Activated CD8-positive, alpha-beta memory T cell treated with anti-CD3 and anti-CD28 coated beads, Interleukin-2, amount 50 U/mL, for 24 hours (primary cell): Measurements from ENCODE around the gene SPESP1.
"Not testable (repeated sequence)": the region's sequence is repeated elsewhere in the genome, so short reads cannot be mapped to it uniquely, and the experiment has no call there.

Experiments
- DNase-seq: peaks from one replicate; pipeline ENCODE4 v3.0.0-alpha.2; 2020; ENCODE audit errors: extremely low read depth

SPESP1 gene

DNA sequence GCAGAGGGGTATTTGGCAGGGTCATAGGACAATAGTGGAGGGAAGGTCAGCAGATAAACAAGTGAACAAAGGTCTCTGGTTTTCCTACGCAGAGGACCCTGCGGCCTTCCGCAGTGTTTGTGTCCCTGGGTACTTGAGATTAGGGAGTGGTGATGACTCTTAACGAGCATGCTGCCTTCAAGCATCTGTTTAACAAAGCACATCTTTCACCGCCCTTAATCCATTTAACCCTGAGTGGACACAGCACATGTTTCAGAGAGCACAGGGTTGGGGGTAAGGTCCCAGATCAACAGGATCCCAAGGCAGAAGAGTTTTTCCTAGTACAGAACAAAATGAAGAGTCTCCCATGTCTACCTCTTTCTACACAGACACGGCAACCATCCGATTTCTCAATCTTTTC lies 33.4 kb downstream of the SPESP1 start:
- not testable (repeated sequence) for DNase-seq

DNA sequence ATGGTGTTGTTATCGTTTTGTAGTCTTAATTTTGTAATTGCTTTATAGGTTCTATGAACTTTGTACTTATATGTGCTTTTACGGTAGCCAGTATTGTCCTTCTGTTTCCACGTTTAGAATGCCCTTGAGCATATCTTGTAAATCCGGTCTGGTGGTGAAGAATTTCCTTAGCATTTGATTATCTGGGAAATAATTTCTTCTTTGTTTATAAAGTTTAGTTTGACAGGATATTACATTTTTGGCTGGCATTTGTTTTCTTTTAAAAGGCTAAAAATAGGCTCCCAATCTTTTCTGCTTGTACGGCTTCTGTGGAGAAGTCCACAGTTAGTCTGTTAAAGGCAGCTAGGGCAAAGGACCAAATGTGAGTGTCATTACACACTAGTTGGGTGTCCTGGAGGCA lies 36.7 kb downstream of the SPESP1 start:
- no peak for DNase-seq

DNA sequence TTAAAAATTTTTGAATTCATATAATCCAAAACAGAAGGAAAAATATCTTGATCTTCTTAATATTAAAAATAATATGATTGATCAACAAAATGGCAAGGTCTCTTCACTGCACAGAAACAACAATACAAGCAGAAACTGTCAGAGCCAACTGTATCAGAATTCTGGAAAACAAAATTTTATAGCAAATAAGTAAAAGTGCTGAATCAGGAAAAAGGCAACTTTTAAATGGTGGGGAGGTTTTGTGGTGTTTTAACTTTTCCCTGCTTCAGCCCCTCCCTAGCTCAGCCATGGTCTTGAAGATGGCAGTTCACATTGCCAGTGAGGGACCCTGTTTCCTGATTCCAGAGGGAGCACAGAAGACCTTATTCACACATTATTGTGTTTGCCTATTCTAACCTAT lies 37.6 kb downstream of the SPESP1 start:
- no peak for DNase-seq

DNA sequence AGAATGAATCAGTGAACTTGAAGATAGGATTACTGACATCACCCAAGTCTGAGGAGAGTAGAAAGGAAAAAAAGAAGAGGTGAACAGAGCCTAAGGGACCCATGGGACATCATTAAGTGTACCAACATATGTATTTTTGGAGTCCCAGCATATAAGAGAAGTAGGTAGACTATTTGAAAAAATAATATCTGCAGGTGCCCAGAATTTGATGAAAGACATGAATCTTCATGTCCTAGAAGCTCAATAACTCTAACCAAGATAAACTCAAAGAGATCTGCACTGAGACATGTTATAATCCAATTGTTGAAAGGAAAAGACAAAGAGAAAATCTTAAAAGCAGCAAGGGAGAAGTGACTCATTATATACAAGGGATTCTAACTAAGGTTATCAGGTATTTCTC lies 39.0 kb downstream of the SPESP1 start:
- no peak for DNase-seq

DNA sequence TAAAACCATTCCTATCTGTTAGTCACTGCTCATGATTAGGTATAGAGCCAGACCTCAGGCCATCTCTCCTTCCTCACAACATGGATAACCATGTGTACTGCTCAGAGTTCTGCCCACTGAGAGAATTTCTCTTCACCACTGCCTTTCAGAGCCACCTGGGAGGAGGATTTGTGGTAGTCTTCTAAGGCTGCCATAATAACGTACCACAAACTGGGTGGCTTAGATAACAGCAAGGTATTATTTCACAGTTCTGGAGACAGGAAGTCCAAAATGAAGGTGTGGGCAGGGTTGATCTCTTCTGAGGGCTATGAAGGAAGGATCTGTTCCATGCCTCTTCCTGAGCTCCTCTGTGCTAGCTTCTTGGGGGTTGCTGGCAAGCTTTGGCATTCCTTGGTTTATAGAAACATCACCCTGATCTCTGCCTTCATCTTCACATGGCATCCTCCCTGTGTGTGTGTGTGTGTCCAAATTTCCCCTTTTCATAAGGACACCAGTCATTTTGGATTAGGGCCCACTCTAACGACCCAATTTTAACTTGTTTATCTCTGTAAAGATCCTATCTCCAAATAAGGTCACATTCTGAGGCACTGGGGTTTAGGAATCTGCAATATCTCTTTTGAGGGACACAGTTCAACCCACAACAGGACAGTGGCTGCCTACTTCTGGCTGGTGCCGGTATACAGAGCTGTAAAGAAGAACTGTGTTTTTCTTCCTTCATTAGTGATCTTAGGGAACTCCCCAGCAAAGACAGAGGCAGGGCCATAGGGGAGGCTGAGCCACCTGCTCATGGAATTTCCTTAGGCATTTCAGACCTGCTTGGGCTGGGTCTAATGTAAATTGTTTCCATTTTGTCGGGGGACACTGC lies 42.1 kb downstream of the SPESP1 start:
- DNase-seq, result no peak

DNA sequence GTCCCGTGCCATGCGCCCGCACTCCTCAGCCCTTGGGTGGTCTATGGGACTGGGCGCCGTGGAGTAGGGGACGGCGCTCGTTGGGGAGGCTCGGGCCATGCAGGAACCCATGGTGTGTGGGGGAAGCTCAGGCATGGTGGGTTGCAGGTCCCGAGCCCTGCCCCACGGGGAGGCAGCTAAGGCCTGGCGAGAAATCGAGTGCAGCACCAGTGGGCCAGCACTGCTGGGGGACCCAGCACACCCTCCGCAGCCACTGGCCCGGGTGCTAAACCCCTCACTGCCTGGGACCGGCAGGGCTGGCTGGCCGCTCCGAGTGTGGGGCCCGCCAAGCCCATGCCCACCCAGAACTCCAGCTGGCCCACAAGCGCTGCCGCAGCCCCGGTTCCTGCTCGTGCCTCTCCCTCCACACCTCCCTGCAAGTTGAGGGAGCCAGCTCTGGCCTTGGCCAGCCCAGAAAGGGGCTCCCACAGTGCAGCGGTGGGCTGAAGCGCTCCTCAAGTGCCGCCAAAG lies 45.4 kb downstream of the SPESP1 start:
- DNase-seq, result not testable (repeated sequence)

DNA sequence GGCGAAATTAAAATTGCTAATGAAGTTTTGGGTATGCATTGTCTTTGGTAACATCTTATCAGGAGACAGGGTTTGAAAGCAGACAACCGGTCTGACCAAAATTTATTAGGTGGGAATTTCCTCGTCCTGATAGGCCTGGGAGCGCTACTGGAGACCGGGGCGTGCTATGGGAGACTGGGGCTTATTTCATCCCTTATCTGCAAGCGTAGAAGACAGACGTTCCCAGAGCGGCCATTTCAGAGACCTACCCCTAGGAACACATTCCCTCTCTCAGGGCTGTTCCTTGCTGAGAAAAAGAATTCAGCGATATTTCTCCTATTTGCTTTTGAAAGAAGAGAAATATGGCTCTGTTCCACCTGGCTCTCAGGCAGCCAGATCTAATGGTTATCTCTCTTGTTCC lies 47.1 kb downstream of the SPESP1 start:
- DNase-seq, result not testable (repeated sequence)

DNA sequence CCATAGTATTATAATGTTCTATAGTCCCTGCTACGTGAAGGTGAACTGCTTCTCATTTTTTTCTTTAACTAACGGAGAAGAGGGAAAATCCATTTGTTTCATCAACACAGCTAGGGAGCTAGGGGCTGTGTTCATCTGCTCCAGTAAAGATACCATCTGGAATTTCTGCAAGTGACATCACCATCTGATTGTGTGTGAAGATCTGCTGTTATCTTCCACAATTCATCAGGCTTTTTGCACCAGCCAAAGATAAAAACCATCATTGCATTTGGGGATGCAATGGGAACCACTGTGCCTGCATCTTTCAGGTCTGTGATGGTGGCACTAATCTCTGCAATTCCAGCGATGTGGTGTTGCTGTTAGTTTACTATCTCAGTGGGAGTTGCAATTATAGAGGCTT lies 48.7 kb downstream of the SPESP1 start:
- no peak for DNase-seq

DNA sequence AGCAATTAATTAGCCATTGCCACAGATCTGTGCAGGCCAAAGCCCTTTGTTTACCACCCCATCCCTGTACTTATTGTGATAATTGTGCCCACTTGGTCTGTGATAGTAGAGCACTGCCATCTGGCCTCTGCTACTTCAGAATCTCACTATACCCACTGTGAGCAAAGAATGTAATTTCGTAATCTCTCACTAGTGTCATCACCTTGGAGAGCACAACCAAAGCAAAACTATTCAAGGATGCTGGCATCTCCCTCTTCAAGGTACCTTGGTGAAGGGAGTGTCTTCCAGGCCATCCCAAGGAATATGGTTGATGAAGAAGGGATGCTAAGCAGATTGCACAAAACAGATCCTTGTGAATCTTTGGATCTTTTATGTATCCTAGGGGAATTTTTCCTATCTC lies 49.5 kb downstream of the SPESP1 start:
- no peak for DNase-seq

DNA sequence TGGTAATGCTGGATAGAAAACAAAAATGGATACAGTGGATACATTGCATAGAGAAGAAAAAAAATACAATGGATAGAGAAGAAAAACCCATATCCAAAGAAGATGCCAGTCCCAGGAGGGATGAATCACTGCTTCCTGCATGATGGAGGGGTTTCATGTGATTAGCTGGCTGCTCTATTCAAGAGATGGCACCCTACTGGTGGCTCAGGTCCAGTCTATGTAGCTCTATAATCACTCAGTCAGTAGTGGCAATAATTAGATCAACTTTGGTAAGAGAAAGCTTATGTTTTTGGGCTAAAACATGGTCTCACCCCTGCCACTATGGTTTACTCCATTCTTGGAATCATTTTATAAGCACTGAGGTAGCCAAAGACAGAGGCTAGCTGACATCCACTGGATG lies 50.5 kb downstream of the SPESP1 start:
- DNase-seq, result no peak

DNA sequence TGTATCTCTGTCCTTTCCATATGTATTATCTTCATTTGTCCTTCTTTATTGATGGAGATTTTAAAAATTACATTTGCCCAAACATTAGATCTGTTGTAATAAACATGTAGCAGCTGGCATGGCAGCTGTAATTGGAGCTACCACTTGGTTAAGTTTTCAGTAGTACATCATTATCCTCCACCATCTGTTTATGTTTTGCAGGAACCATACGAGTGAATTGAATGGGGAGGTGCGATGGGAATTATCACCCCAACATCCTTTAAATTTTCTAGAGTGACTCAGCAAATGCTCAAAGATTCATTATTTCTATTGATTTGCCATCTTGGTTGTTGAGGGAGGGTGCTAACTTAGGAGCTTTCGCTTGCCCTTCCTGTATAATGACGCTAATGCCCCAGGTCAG lies 51.6 kb downstream of the SPESP1 start:
- no peak for DNase-seq

DNA sequence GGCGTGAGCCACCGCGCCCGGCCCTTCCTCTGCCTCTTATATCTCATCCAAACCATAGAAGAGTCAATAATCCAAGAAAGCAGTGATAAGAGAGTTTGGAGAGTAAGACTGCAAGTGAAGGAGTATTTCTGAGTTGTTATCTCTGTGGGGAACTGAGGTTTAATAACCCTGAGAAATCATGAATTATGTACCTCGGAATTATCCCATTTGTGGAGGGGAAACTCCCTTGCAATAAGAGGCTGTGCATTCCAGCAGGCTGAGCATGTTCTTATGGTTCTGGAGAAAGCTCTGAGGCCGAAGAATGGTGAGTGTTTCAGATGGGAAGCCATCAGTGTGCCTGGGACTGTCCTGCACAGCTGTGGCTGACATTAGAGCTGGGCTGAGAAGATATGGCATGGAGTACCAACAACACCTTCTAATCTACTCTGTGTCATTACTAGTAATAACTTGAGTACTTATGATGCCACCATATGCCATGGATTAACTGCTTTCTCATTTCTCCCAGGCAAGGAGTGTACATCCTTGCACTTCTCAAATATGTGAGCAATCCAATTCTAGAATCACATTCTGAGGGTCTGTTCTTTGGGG lies 52.7 kb downstream of the SPESP1 start:
- no peak for DNase-seq

DNA sequence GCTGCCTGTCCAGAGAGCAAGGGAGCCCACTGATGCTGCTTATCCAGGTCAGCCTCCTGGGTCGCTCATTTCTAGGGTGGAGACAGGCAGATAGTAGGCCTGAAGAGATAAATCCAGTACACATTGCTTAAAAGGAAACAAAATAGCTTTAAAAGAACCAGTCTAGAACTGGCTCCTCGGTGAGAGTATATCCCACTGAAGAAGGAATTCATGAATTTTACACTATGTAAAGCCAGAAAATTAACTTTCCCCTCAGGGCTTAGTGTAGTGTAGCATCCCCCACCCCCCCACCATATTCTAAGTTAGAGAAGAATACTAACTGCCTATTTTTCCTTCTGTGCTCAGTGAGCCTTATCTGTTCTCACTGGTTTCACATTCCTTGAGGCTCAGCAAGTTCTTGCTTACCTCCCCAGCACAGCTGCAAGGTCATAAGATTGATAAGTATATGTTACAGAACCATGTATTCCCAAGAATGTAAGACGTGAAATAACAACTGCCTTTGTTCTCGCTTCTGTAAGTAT lies 53.7 kb downstream of the SPESP1 start:
- DNase-seq, result no peak

DNA sequence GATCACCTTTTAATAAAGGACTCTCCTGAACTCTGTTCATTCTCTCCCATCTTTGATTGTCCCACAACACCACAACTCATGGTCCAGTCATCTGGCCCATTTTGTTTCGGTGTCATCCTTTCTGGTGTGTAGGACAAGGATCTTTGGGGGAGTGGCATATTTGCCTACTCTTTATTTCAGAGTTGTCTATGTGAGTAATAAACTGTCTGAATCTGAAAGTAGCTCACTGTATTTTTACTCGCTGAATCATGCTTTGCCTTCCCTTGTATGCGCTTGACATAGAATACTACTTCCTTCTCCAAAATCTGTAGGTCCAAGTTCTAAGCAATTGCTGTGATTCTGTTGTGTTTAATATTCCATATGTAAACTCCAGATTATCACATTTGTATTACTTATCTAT lies 54.3 kb downstream of the SPESP1 start:
- DNase-seq, result no peak

DNA sequence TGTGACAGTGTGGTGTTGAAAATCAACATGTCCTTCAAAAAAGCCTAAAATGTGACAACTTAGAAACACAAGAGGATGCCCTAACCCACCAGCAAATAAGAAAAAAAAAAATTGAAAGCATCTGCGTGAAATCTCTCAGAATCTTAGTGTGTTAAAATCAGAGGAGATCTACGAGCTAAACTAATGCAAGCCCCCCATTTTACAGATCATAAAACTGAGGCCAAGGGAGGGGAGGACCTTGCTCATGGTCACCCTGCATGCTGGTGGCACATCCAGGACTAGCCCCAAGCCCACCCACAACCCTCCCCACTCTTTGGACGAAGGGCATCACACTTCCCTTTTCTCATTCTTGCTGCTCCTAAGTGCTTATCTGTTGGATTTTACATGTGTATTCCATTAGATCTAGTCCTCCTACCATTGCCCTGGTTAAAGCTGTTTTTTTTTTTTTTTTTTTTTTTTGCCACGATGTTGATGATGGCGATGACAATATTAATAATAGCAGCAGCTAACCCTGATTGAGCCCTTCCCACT lies 55.1 kb downstream of the SPESP1 start:
- no peak for DNase-seq

DNA sequence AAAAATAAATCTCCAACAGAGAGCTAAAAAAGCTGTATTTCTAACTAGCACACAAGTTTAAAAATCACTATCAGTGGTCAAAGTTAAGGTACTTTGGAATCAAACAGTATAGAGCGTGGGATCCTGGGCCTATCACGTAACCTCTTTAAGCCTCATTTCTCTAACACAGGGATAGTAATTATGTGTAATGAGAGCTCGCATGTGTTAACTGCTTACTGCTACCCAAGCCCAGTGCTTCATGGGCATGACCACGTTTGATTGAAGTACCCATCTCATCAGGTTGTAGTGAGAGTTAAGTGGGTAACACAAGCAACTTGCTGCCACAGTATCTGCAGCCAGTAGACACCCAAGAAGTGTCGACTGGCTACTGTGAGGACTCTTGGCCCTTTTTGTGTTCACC lies 56.0 kb downstream of the SPESP1 start:
- DNase-seq, result no peak

DNA sequence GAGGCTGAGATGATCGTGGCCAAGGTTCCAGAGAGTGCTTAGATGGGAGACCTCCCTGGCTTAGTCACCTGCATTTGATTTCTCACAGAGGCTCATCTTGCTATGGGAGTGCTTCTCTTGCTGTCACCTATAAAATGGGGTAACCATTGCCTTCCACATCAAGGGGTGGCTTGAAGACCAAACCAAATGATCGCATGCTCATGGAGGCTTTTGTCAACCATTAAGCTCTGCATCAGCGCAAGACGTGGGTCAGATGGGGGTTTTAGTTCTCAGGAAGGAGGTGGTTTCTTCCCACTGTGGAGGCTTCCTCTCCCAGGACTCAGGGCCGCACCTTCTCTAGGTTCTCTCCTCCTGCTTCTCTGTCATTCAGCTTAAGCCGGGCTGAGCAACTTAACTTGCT lies 56.8 kb downstream of the SPESP1 start:
- DNase-seq, result no peak

DNA sequence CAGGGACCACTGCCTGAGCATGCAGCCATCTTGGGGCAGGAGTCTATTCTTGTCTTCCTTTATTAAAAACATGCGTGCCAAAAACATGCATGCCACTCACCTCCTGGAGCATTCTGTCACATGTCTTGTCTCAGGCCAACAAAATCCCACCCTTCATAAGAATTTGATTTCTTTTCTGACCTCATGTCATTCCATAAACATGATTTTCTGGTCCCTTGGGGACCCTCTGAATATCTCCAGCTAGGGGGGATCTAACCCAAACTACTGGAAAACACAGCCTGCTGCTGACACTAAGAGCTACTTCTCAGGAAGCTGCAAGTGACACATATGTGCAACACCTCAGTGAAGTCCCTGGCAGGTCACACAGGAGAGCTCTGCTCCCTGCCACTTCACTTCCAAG lies 57.4 kb downstream of the SPESP1 start:
- no peak for DNase-seq

DNA sequence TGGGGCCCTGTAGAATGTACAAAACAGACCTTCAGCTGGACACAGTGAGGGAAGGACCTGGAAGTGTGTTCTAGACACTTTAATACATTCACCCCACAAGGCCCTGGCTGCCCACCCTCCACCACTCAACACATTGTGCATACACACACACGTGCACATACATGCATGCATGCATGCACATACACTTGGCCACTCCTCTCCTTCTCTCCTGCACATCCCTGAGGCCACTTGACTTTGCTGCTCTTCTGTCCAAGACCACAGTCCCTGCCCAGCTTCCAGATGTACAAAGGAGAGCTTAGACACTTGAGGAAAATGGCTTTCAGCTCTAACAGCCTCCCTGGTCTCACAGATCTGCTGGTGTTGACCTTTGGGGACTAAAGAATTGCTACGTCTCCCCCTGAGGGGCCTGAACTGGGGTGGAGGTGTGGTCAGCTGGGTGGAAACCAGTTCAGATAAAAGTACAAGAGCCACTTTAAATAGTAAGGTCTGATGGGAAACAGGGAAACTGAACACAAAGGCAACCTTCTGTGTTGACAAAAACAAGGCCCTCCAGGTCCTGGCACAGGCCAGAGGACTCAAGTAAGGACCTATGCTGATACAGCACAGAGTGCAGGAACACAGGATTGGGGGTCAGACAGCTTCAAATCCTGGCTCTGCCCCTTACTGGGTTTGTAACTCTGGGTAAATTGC lies 59.4 kb downstream of the SPESP1 start:
- no peak for DNase-seq

DNA sequence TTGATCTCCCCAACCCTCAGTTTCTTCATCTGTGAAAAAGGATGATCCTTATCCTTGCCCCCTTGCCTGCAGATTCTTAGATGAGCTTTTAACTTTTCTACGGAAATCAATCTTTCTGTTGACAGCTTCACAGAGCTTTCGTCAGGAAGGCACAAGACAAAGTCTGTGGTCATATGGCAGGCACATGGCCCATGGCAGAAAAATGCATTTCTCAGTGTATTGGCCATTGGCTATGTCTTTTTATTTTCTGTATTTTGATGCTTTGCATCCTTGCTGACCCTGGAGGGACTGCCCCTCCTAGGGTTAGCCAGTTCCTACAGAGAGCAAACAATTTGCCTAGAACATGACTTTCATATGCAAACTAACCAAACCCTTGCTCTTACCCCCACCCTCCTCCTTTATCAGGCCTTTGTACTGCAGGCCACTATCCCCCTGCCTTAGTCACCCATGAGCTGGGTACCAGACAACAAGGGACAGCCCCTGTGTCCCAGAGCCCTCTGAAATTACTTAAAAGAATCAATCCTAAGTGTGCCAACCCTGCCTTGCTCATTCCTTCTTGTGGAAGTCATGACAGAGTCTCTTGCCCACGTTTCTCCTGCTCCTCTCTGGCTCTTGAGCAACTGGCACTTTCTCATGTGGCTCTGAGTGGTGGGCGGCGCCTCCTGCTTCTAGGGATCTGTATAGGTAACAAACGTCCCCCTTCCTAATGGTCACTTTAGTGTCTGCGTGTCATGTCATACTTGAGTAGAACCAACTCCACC lies 60.1 kb downstream of the SPESP1 start:
- DNase-seq, result no peak

DNA sequence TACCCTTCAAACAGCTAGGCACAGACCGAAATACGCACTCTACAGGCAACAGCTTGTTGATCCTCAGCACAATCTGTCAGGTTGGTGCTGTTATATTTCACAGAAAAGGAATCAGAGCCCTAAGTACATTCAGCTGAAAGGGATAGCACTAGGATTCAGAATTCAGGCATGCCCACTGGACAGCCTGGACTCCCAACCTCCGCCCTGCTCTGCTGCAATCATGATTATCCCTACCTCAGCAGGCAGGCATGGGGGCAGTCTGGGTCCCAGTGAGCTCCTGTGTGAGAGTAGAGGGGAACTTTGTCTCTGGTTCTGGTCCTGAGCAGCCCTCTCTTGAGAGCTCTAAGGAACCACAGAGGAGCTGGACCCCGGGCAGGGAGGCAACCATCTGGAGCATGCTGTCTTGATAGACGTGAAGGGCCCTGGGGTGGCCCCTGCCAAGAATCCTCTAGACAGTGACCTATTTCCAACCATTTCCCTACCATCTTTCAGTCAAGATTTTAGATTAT lies 60.7 kb downstream of the SPESP1 start:
- DNase-seq, result no peak
